Stimulated activated CD4-positive, alpha-beta T cell treated with anti-CD3 and anti-CD28 coated beads, Interleukin-4, amount 100 ng/mL, for 48 hours (primary cell): ENCODE results near the gene XCL2.

Experiments
- DNase-seq, 2 donors: peaks; one replicate each; pipeline ENCODE4 v3.0.0-alpha.2; 2020; ENCODE audit warnings: low read depth in 2 of 2

XCL2 gene

GRCh38 chr1:168513656-168514404, 30.0 kb downstream of the XCL2 start:
- no peak for DNase-seq

GRCh38 chr1:168512864-168513595, 30.8 kb downstream of the XCL2 start:
- DNase-seq: no peak

- no peak for DNase-seq
Observed at GRCh38 chr1:168509875-168510791, 33.7 kb downstream of the XCL2 start.

GRCh38 chr1:168509210-168509609, 34.6 kb downstream of the XCL2 start:
- no peak for DNase-seq

- DNase-seq: no peak
Observed at GRCh38 chr1:168507828-168508227, 36.0 kb downstream of the XCL2 start.

GRCh38 chr1:168507231-168507630, 36.6 kb downstream of the XCL2 start:
- no peak for DNase-seq

GRCh38 chr1:168506204-168506819, 37.5 kb downstream of the XCL2 start:
- DNase-seq: no peak

- no peak for DNase-seq
Observed at GRCh38 chr1:168505006-168505405, 38.8 kb downstream of the XCL2 start.

GRCh38 chr1:168504064-168504837, 39.5 kb downstream of the XCL2 start:
- DNase-seq: no peak

GRCh38 chr1:168499688-168500049, 44.1 kb downstream of the XCL2 start:
- no peak for DNase-seq

GRCh38 chr1:168498956-168499687, 44.7 kb downstream of the XCL2 start:
- DNase-seq: no peak

GRCh38 chr1:168498159-168498631, 45.6 kb downstream of the XCL2 start:
- DNase-seq: no peak

- DNase-seq: no peak
Observed at GRCh38 chr1:168497376-168497950, 46.3 kb downstream of the XCL2 start.

- no peak for DNase-seq
Observed at GRCh38 chr1:168491527-168492164, 52.2 kb downstream of the XCL2 start.
